HepG2 (cell line): ENCODE results near the gene TMEM269. TPM values are rescaled to one million over a fixed set of nuclear protein-coding genes. Genes with fewer than 3 reads are reported as not detected.

ENCODE experiments used
- AGO2 ChIP-seq: fragments of 200-400 bp; formaldehyde crosslinking; optimal IDR thresholded peaks from 2 replicates; pipeline ENCODE3; 2017; ENCODE audit warnings: mild to moderate bottlenecking, low read depth, low read length, moderate library complexity
- FOXJ3 ChIP-seq: sonication (generic); formaldehyde crosslinking; IDR thresholded peaks from 2 replicates; pipeline ENCODE4 v1.4.0; 2020; ENCODE audit warnings: missing genetic modification reagents, mild to moderate bottlenecking, borderline replicate concordance
- HINFP ChIP-seq: sonication (generic); formaldehyde crosslinking; IDR thresholded peaks from 2 replicates; pipeline ENCODE4 v1.4.0; 2020; ENCODE audit warnings: low read depth, mild to moderate bottlenecking, missing genetic modification reagents
- MXD3 ChIP-seq: IDR thresholded peaks from 2 replicates; pipeline ENCODE4 v1.6.1; 2016; ENCODE audit warnings: mild to moderate bottlenecking, missing biosample characterization, missing genetic modification reagents
- NFE2 ChIP-seq: sonication (generic); formaldehyde crosslinking; IDR thresholded peaks from 2 replicates; pipeline ENCODE4 v1.4.0; 2020; ENCODE audit warnings: missing genetic modification reagents
- RAD21 ChIP-seq: fragments of 450-650 bp; formaldehyde crosslinking; IDR thresholded peaks from 2 replicates; pipeline ENCODE4 v1.5.0; 2020; ENCODE audit warnings: mild to moderate bottlenecking
- SAFB2 ChIP-seq: sonication (generic); formaldehyde crosslinking; IDR thresholded peaks from 2 replicates; pipeline ENCODE4 v1.5.1; 2020; ENCODE audit warnings: missing genetic modification reagents, low read depth, mild to moderate bottlenecking, borderline replicate concordance
- SNAPC5 ChIP-seq: sonication (generic); formaldehyde crosslinking; IDR thresholded peaks from 2 replicates; pipeline ENCODE4 v1.8.1; 2023; ENCODE audit warnings: mild to moderate bottlenecking, missing genetic modification reagents, borderline replicate concordance
- SOX6 ChIP-seq, 2 experiments: fragments of 450-650 bp in 1 of 2; sonication (generic) in 1 of 2; formaldehyde crosslinking in 1 of 2; IDR thresholded peaks; 2 replicates each; pipeline versions ENCODE4 v1.4.0 to v1.6.1; 2017 to 2020; ENCODE audit warnings: antibody characterized with exemption in 1 of 2, mild to moderate bottlenecking in 1 of 2, missing genetic modification reagents in 1 of 2
- TARDBP ChIP-seq: sonication (generic); formaldehyde crosslinking; IDR thresholded peaks from 2 replicates; pipeline ENCODE4 v1.8.0; 2022; ENCODE audit warnings: mild to moderate bottlenecking, missing genetic modification reagents
- TBX2 ChIP-seq: sonication (generic); formaldehyde crosslinking; IDR thresholded peaks from 2 replicates; pipeline ENCODE4 v1.5.0; 2020; ENCODE audit warnings: missing genetic modification reagents, mild to moderate bottlenecking, borderline replicate concordance
- ZBTB21 ChIP-seq: sonication (generic); formaldehyde crosslinking; IDR thresholded peaks from 2 replicates; pipeline ENCODE4 v1.4.0; 2020; ENCODE audit warnings: missing genetic modification reagents
- ZNF263 ChIP-seq: sonication (generic); formaldehyde crosslinking; IDR thresholded peaks from 2 replicates; pipeline ENCODE4 v1.4.0; 2020; ENCODE audit warnings: missing genetic modification reagents
- ZNF274 ChIP-seq: sonication (generic); formaldehyde crosslinking; IDR thresholded peaks from 2 replicates; pipeline ENCODE4 v1.5.1; 2020; ENCODE audit warnings: mild to moderate bottlenecking, missing genetic modification reagents
- ZNF318 ChIP-seq: sonication (generic); formaldehyde crosslinking; IDR thresholded peaks from 2 replicates; pipeline ENCODE4 v1.4.0; 2020; ENCODE audit warnings: mild to moderate bottlenecking, missing genetic modification reagents
- ZNF556 ChIP-seq: sonication (generic); formaldehyde crosslinking; IDR thresholded peaks from 2 replicates; pipeline ENCODE4 v1.4.0; 2020; ENCODE audit warnings: mild to moderate bottlenecking, missing genetic modification reagents, borderline replicate concordance
- ZNF747 ChIP-seq: sonication (generic); formaldehyde crosslinking; IDR thresholded peaks from 2 replicates; pipeline ENCODE4 v1.8.1; 2023; ENCODE audit warnings: missing genetic modification reagents, mild to moderate bottlenecking, borderline replicate concordance
- ZSCAN20 ChIP-seq: sonication (generic); formaldehyde crosslinking; IDR thresholded peaks from 2 replicates; pipeline ENCODE4 v1.4.0; 2020; ENCODE audit warnings: missing genetic modification reagents, mild to moderate bottlenecking, borderline replicate concordance
- polyA plus RNA-seq, 8 experiments: library from polyadenylated mRNA; depleted of rRNA in 3 of 8; stranded (reverse) in 7 of 8; unstranded in 1 of 8; fragments of >200 nt; fragmentation: Illumina TruSeq in 4 of 8; extraction: Trizol in 4 of 8; gene quantifications; 2 replicates each; pipeline versions ENCODE4 v1.2.1 to v1.2.3, GENCODE V29; 2011 to 2016; ENCODE audit warnings: low read depth in 4 of 8, missing spikeins in 1 of 8, mixed read lengths in 1 of 8; ENCODE audit not compliant: insufficient read depth in 1 of 8
- total RNA-seq, 5 experiments: library from RNA; depleted of rRNA; stranded (reverse); fragments of >200 nt; fragmentation: Illumina TruSeq; extraction: Trizol; gene quantifications; 2 replicates each; pipeline ENCODE4 v1.2.3, GENCODE V29; 2016; ENCODE audit warnings: low read depth in 1 of 5

The TMEM269 gene
- total and polyA plus RNA-seq, 2 of the 13 experiments (the other 11 are each of a cell fraction or from before 2014, with no cell fraction given), result 0.15 to 0.21 TPM

- TF ChIP-seq ZNF556 (CRISPR knock-in tag) (peak; percentile 32; the same call in 1 of the 2 replicates), FOXJ3 (CRISPR knock-in tag) (no peak), AGO2 (peak; percentile 38), ZBTB21 (no peak), TBX2 (CRISPR knock-in tag) (peak; percentile 44; the same call in 1 of the 2 replicates), ZNF263 (no peak), ZSCAN20 (CRISPR knock-in tag) (0 out of 2 replicates have a peak, but pooled peaks have one; percentile 34), SOX6 (IDR thresholded peaks at IDR 0.05) (no peak), SOX6 (CRISPR knock-in tag; IDR thresholded peaks at IDR 0.05) (peak; percentile 24; the same call in 1 of the 2 replicates), NFE2 (CRISPR knock-in tag) (no peak), HINFP (CRISPR knock-in tag) (0 out of 2 replicates have a peak, but pooled peaks have one; percentile 14), ZNF274 (CRISPR knock-in tag) (0 out of 2 replicates have a peak, but pooled peaks have one; percentile 24), TARDBP (CRISPR knock-in tag) (peak; percentile 23; the same call in 1 of the 2 replicates), SNAPC5 (CRISPR knock-in tag) (no peak), MXD3 (CRISPR knock-in tag) (peak; percentile 23; the same call in 1 of the 2 replicates), SAFB2 (CRISPR knock-in tag) (no peak), RAD21 (CRISPR knock-in tag) (peak; percentile 38; the same call in 1 of the 2 replicates), ZNF318 (CRISPR knock-in tag) (no peak), ZNF747 (CRISPR knock-in tag) (0 out of 2 replicates have a peak, but pooled peaks have one; percentile 10)
These were observed 32.0 kb downstream of the TMEM269 start, which contains the start of the genes ERMAP and SVBP (continued) for GRCh38 chr1:42816585-42817439.
